GM23248 (cell line): Measurements from ENCODE around the gene CRELD1. TPM values are rescaled to one million over a fixed set of nuclear protein-coding genes. Genes with fewer than 3 reads are reported as not detected.

Experiments
- DNase-seq: peaks from one replicate; pipeline ENCODE4 v3.0.0-alpha.2; 2015
- H2AFZ ChIP-seq: fragments of 200-600 bp; sonication (generic); 2 replicates; pipeline ENCODE4 v1.6.1; 2016; ENCODE audit warnings: antibody characterized with exemption
- H3F3A ChIP-seq: fragments of 200-600 bp; sonication (generic); 2 replicates; pipeline ENCODE4 v1.6.1; 2016; ENCODE audit warnings: mild to moderate bottlenecking, antibody characterized with exemption, mixed run types; ENCODE audit not compliant: insufficient read depth
- H3K27ac ChIP-seq: fragments of 200-600 bp; sonication (generic); 2 replicates; pipeline ENCODE4 v1.5.1; 2016; ENCODE audit warnings: mild to moderate bottlenecking
- H3K27me3 ChIP-seq: fragments of 200-600 bp; sonication (generic); replicated peaks from 2 replicates; pipeline ENCODE4 v1.6.1; 2016; ENCODE audit warnings: mild to moderate bottlenecking; ENCODE audit not compliant: insufficient read depth
- H3K36me3 ChIP-seq: fragments of 200-600 bp; sonication (generic); 2 replicates; pipeline ENCODE4 v1.6.1; 2016; ENCODE audit warnings: low read depth, mild to moderate bottlenecking
- H3K4me1 ChIP-seq: fragments of 200-600 bp; sonication (generic); 2 replicates; pipeline ENCODE4 v1.6.1; 2016; ENCODE audit warnings: mild to moderate bottlenecking; ENCODE audit not compliant: insufficient read depth
- H3K4me2 ChIP-seq: fragments of 200-600 bp; sonication (generic); one replicate; pipeline ENCODE4 v1.6.1; 2016; ENCODE audit warnings: mild to moderate bottlenecking; ENCODE audit not compliant: unreplicated experiment
- H3K4me3 ChIP-seq: fragments of 200-600 bp; sonication (generic); 2 replicates; pipeline ENCODE4 v1.5.1; 2016; ENCODE audit warnings: mild to moderate bottlenecking
- H3K79me2 ChIP-seq: fragments of 200-600 bp; sonication (generic); 2 replicates; pipeline ENCODE4 v1.6.1; 2016; ENCODE audit warnings: mild to moderate bottlenecking; ENCODE audit not compliant: insufficient read depth
- H3K9ac ChIP-seq: fragments of 200-600 bp; sonication (generic); 2 replicates; pipeline ENCODE4 v1.6.1; 2016; ENCODE audit warnings: mild to moderate bottlenecking
- H3K9me2 ChIP-seq: fragments of 200-600 bp; sonication (generic); 2 replicates; pipeline ENCODE4 v1.6.1; 2016; ENCODE audit warnings: mixed run types, mild to moderate bottlenecking, moderate library complexity; ENCODE audit not compliant: insufficient read depth
- H3K9me3 ChIP-seq: fragments of 200-600 bp; sonication (generic); one replicate; pipeline ENCODE4 v1.6.1; 2017; ENCODE audit warnings: low read depth
- H4K20me1 ChIP-seq: fragments of 200-600 bp; sonication (generic); 2 replicates; pipeline ENCODE4 v1.6.0; 2016; ENCODE audit not compliant: insufficient read depth
- EZH2 ChIP-seq: fragments of 200-600 bp; sonication (generic); IDR thresholded peaks from 2 replicates; pipeline ENCODE4 v1.6.1; 2018; ENCODE audit warnings: antibody characterized with exemption, mild to moderate bottlenecking; ENCODE audit not compliant: insufficient read depth, poor library complexity, severe bottlenecking
- EZH2phosphoT487 ChIP-seq: fragments of 200-600 bp; sonication (generic); IDR thresholded peaks from 2 replicates; pipeline ENCODE4 v1.6.1; 2018; ENCODE audit warnings: antibody characterized with exemption, moderate library complexity, mild to moderate bottlenecking, low read depth; ENCODE audit not compliant: insufficient read depth
- WGBS, 2 experiments: methylation state at CpG; one replicate each; pipeline ENCODE4 v1.1.6; 2015 to 2017; ENCODE audit warnings: low lambda C conversion rate in 2 of 2, low coverage in 1 of 2; ENCODE audit errors: missing lambda C conversion rate in 2 of 2; 5-methylcytosine and 5-hydroxymethylcytosine counted together
- in situ Hi-C: fragments of 300-500 bp; cut with MboI; formaldehyde crosslinking; loops from 2 replicates; pipeline ENCODE4 v1.15.0; 2020
- polyA plus RNA-seq: library from polyadenylated mRNA; unstranded; fragments of >200 nt; fragmentation: Nextera tagmentation; extraction: Ambion mirVana; gene quantifications from 2 replicates; pipeline ENCODE4 v1.2.1, GENCODE V29; 2016
- total RNA-seq: library from RNA; depleted of rRNA; stranded (reverse); fragments of >200 nt; shearing (Covaris generic); gene quantifications from 2 replicates; pipeline ENCODE4 v1.2.3, GENCODE V29; 2014; rRNA removed

CRELD1 gene
- 18.2 and 29.5 TPM in 2 replicates for total RNA-seq
- 19.2 and 19.9 TPM in 2 replicates for polyA plus RNA-seq

DNA sequence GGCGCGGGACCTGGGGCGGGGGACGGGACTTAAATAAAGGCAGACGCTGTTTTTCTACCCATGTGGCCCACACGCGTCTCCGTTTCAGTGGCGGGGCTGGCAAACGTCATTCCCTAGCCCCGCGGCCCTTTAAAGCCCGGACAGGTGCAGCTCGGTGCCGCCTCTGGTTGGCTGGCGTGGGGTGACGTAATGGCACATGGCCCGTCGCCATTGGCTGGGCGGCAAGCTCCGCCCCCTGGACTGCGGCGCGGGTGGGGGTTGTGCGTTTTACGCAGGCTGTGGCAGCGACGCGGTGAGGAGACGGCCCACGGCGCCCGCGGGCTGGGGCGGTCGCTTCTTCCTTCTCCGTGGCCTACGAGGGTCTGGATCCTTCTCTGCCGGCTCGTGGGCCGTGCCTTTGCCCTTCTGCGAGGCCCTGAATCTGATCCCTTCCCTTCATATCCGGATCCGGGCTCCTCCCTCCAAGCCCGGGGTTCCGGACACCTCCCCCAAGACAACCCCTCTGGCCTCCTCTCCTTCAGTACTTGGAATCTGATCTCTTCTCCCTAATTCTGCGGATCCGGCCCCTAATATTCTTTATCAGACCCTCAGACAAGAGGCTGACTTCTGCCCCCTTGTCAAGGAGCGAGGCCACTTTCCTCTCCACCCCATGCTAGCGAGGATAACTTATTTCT, at the start of gene CRELD1:
TSS of gene CRELD1 (plus strand) at position 274 of the 674 bp plus-strand sequence. CDS start 605 bp downstream, outside the sequence.
- Histone ChIP-seq H3K4me3 (peak within 1 kb of the TSS; percentile 82), H3K4me2 (peak within 1 kb of the TSS; percentile 92), H4K20me1 (no peaks in the 10 kb centered on the region), H3K79me2 (no peaks in the 10 kb centered on the region), H3F3A (no peaks in the 10 kb centered on the region), H3K27ac (peak within 1 kb of the TSS; percentile 76), H3K9ac (peak within 1 kb of the TSS; percentile 86), H3K27me3 (no peaks in the 10 kb centered on the region), H3K9me3 (no peaks in the 10 kb centered on the region), H3K4me1 (peaks cover 11% of the 10 kb centered on the region), H2AFZ (peak within 1 kb of the TSS; percentile 93), H3K36me3 (peaks cover 5% of the 10 kb centered on the region), H3K9me2 (no peaks in the 10 kb centered on the region)
- in situ Hi-C loops: no loop called here
- WGBS, 2 experiments: 1 to 2% methylated on average over 32 to 49 of the region's 50 CpGs
- peak; percentile 93 for DNase-seq
- TF ChIP-seq EZH2phosphoT487: no peak
- no peak for TF ChIP-seq EZH2

DNA sequence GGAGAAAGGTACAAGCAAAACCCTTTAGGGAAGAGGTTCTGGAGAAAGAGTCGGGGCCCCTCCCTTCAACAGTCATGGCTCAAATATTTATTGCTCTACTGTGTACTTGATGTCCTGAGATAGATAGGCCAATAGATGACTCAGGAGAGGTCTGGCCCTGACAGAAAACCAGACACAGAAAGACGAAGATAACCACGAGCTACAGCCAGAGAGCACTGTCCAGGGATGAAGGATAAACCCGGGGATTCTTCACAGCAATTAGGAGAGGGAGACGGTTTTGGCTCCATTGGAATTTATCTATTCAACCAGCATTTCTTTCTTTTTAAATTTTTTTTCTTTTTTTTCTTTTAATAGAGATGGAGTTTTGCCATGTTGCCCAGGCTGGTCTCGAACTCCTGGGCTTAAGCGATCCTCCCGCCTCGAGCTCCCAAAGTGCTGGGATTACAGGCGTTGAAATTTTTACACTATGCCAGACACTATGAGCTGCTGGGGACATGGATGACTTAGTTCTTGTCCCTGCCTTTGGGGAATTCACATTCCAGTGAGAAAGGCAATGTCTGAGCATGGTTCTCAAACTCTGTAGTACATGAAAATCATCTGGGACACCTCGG, 49.0 kb upstream of the CRELD1 start:
- Histone ChIP-seq H3K27ac (peak overlapping the region; percentile 77), H3F3A (peaks cover 15% of the 10 kb centered on the region), H3K9ac (peak overlapping the region; percentile 40), H3K9me2 (no peaks in the 10 kb centered on the region), H3K9me3 (no peaks in the 10 kb centered on the region), H3K4me3 (peak overlapping the region; percentile 22; the same call in 1 of the 2 replicates), H3K27me3 (no peaks in the 10 kb centered on the region), H4K20me1 (no peaks in the 10 kb centered on the region), H2AFZ (peak overlapping the region; percentile 43), H3K4me1 (peaks cover 15% of the 10 kb centered on the region), H3K36me3 (no peaks in the 10 kb centered on the region), H3K4me2 (peak overlapping the region; percentile 74), H3K79me2 (no peaks in the 10 kb centered on the region)
- WGBS, 2 experiments: 15 to 16% methylated on average over 11 of the region's 11 CpGs
- TF ChIP-seq EZH2phosphoT487 (no peak), EZH2 (no peak)
- in situ Hi-C loops: no loop called here
- DNase-seq: peak; percentile 89

DNA sequence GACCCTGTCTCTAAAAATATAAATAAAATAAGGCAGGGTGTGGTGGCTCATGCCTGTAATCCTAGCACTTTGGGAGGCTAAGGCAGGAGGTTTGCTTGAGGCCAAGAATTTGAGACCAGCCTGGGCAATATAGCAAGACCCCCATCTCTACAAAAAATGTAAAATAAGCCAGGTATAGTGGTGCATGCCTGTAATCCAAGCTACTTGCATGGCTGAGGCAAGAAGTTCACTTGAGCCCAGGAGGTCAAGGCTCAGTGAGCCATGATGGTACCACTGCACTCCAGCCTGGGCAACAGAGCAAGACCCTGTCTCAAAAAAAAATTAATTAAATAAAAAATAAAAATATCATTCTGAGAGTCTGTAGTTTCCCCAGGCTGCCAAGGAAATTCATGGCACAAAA, 47.3 kb upstream of the CRELD1 start:
- DNase-seq: no peak
- no peaks in the 10 kb centered on the region for H3K9me3 ChIP-seq
- in situ Hi-C loops: no loop called here
- H3K27ac ChIP-seq: no peak overlapping the region
- no peaks in the 10 kb centered on the region for H3K36me3 ChIP-seq
- peaks cover 15% of the 10 kb centered on the region for H3K4me1 ChIP-seq
- peaks cover 20% of the 10 kb centered on the region for H3F3A ChIP-seq
- H3K4me2 ChIP-seq: no peak overlapping the region
- H3K79me2 ChIP-seq: peaks cover 9% of the 10 kb centered on the region
- H3K9me2 ChIP-seq: no peaks in the 10 kb centered on the region
- no peak overlapping the region for H3K9ac ChIP-seq
- no peak overlapping the region for H2AFZ ChIP-seq
- H3K4me3 ChIP-seq: no peak overlapping the region
- H4K20me1 ChIP-seq: no peaks in the 10 kb centered on the region
- no peaks in the 10 kb centered on the region for H3K27me3 ChIP-seq
- TF ChIP-seq EZH2 (no peak), EZH2phosphoT487 (no peak)

DNA sequence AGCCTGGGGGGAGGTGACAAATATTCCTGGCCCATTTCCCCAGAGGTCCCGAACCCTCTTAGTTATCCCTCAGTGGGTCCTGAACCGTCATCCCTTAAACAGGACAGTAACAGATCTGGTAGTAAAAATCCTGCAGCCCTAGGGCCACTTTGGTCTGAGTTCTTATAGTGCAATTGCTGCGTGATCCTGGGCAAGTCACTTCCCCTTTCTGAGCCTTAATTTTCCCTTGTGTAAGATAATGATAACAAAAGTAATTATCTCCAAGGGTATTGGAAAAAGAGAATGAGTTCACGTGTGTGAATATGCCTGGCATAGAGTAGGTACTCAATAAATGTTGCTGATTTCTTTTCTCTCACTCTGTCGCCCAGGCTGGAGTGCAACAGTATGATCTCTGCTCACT, 46.2 kb upstream of the CRELD1 start:
- WGBS, 2 experiments: 88 to 91% methylated on average over 5 of the region's 5 CpGs
- in situ Hi-C loops: no loop called here

More for the DNA sequence above, 46.2 kb upstream of the CRELD1 start:
- H3K4me2 ChIP-seq: no peak overlapping the region
- no peaks in the 10 kb centered on the region for H3K27me3 ChIP-seq
- H3K4me3 ChIP-seq: no peak overlapping the region
- H3K79me2 ChIP-seq: peaks cover 19% of the 10 kb centered on the region
- H3F3A ChIP-seq: peaks cover 21% of the 10 kb centered on the region
- H4K20me1 ChIP-seq: no peaks in the 10 kb centered on the region
- no peak overlapping the region; the same call in 1 of the 2 replicates for H2AFZ ChIP-seq
- TF ChIP-seq EZH2phosphoT487 (no peak), EZH2 (no peak)
- no peaks in the 10 kb centered on the region for H3K9me3 ChIP-seq
- H3K9me2 ChIP-seq: no peaks in the 10 kb centered on the region
- H3K4me1 ChIP-seq: peaks cover 15% of the 10 kb centered on the region
- no peak overlapping the region for H3K27ac ChIP-seq
- no peaks in the 10 kb centered on the region for H3K36me3 ChIP-seq
- no peak overlapping the region for H3K9ac ChIP-seq
- no peak for DNase-seq
